Body of pancreas (tissue), 4 donors: ENCODE data around the gene PDE7B. TPM values are rescaled to one million over a fixed set of nuclear protein-coding genes. Genes with fewer than 3 reads are reported as not detected.

Source experiments
- ATAC-seq: fragments of 150-250 bp; one replicate; pipeline ENCODE4 v1.9.1; 2016
- DNase-seq, 4 donors: peaks; one replicate each; pipeline ENCODE4 v3.0.0-alpha.2; 2019
- H3K27ac ChIP-seq, 4 donors: fragments of 200-600 bp; sonication (generic); 1 replicate in 3 of 4; 2 replicates in 1 of 4; pipeline versions ENCODE4 v1.5.1 to v1.6.1; 2016 to 2019; ENCODE audit warnings: mild to moderate bottlenecking in 1 of 4, mixed read lengths in 1 of 4, moderate library complexity in 1 of 4
- H3K27me3 ChIP-seq, 2 donors: fragments of 200-600 bp; sonication (generic); one replicate each; pipeline ENCODE4 v1.6.0; 2016; ENCODE audit warnings: mild to moderate bottlenecking in 1 of 2
- H3K36me3 ChIP-seq, 2 donors: fragments of 200-600 bp; sonication (generic); replicated peaks in 1 of 2; 2 replicates each; pipeline ENCODE4 v1.5.1; 2016; ENCODE audit warnings: low read depth in 2 of 2; ENCODE audit not compliant: insufficient read depth in 1 of 2
- H3K4me1 ChIP-seq: fragments of 200-600 bp; sonication (generic); one replicate; pipeline ENCODE4 v1.6.0; 2016
- H3K4me3 ChIP-seq, 2 donors: fragments of 200-600 bp; sonication (generic); 1 replicate in 1 of 2; 2 replicates in 1 of 2; pipeline ENCODE4 v1.5.1; 2016 to 2019
- H3K9me3 ChIP-seq, 3 donors: fragments of 200-600 bp; sonication (generic); 1 replicate in 2 of 3; 2 replicates in 1 of 3; pipeline ENCODE4 v1.5.1; 2016
- CTCF ChIP-seq, 7 experiments: fragments of 450-650 bp in 4 of 7; fragments of 200-600 bp in 3 of 7; sonication (generic) in 3 of 7; IDR thresholded peaks; one replicate each; pipeline ENCODE4 v1.5.1; 2016 to 2019; ENCODE audit warnings: antibody characterized with exemption in 7 of 7
- POLR2A ChIP-seq, 3 donors: fragments of 450-650 bp; IDR thresholded peaks; one replicate each; pipeline ENCODE4 v1.6.1; 2016; ENCODE audit warnings: antibody characterized with exemption in 3 of 3, mild to moderate bottlenecking in 2 of 3
- WGBS, 2 donors: methylation state at CpG; one replicate each; pipeline ENCODE4 v1.1.5; 2017; 5-methylcytosine and 5-hydroxymethylcytosine counted together
- intact Hi-C: fragments of 100-400 bp; cut with DNase I; formaldehyde crosslinking; loops from one replicate; pipeline ENCODE4 v1.15.1; 2023
- total RNA-seq, 2 donors: library from RNA; depleted of rRNA; stranded (reverse); fragments of >200 nt; gene quantifications; one replicate each; pipeline ENCODE4 v1.1.0, GENCODE V29; 2016

The PDE7B gene
- 1 to 10 TPM; 1.0 to 2.3 TPM for total RNA-seq

GRCh38 chr6:135851442-135852271 lies at the start of gene PDE7B:
Gene PDE7B (plus strand): TSS chr6:135851701.
- DNase-seq (peak; percentile 66 to 84 (median 76)), ATAC-seq (peak; percentile 97)
- Histone ChIP-seq H3K4me1 (peaks cover 4% of the 10 kb centered on the region), H3K27me3 (no peaks in the 10 kb centered on the region), H3K9me3 (no peaks in the 10 kb centered on the region), H3K36me3 (no peaks in the 10 kb centered on the region), H3K27ac (peak within 1 kb of the TSS in 1 of 4 donors; percentile 66), H3K4me3 (no peak within 1 kb of the TSS)
- 8 to 14% methylated on average over 12 of the region's 12 CpGs for WGBS, 2 donors
- intact Hi-C loops: no loop called here
- TF ChIP-seq CTCF (IDR thresholded peaks at IDR 0.05) (no peak), POLR2A (IDR thresholded peaks at IDR 0.05) (peak in 2 of 3 donors; percentile 78 to 87)

GRCh38 chr6:135801755-135802465 lies 49.6 kb upstream of the PDE7B start:
- ATAC-seq (no peak), DNase-seq (no peak)
- intact Hi-C loops: no loop called here
- 84 to 90% methylated on average over 2 of the region's 2 CpGs for WGBS, 2 donors
- no peak overlapping the region for H3K4me3 ChIP-seq
- H3K9me3 ChIP-seq: no peaks in the 10 kb centered on the region
- H3K4me1 ChIP-seq: no peaks in the 10 kb centered on the region
- TF ChIP-seq CTCF (IDR thresholded peaks at IDR 0.05) (no peak), POLR2A (IDR thresholded peaks at IDR 0.05) (no peak)
- H3K36me3 ChIP-seq: no peaks in the 10 kb centered on the region
- H3K27ac ChIP-seq: no peak overlapping the region
- H3K27me3 ChIP-seq: no peaks in the 10 kb centered on the region

- TF ChIP-seq POLR2A (IDR thresholded peaks at IDR 0.05) (no peak), CTCF (IDR thresholded peaks at IDR 0.05) (no peak)
- 81 to 83% methylated on average over 5 of the region's 5 CpGs for WGBS, 2 donors
- intact Hi-C loops: no loop called here
- peaks cover 10% of the 10 kb centered on the region for H3K4me1 ChIP-seq
- no peaks in the 10 kb centered on the region for H3K27me3 ChIP-seq
- no peak for ATAC-seq
- H3K4me3 ChIP-seq: no peak overlapping the region
- DNase-seq: no peak
- H3K9me3 ChIP-seq: no peaks in the 10 kb centered on the region
- H3K36me3 ChIP-seq: no peaks in the 10 kb centered on the region
- no peak overlapping the region for H3K27ac ChIP-seq
Measured at GRCh38 chr6:135810486-135810885, 41.0 kb upstream of the PDE7B start.

- 79 to 85% methylated on average over 2 of the region's 2 CpGs for WGBS, 2 donors
- Histone ChIP-seq H3K27me3 (no peaks in the 10 kb centered on the region), H3K9me3 (no peaks in the 10 kb centered on the region), H3K27ac (no peak overlapping the region), H3K4me1 (peaks cover 12% of the 10 kb centered on the region), H3K4me3 (no peak overlapping the region), H3K36me3 (no peaks in the 10 kb centered on the region)
- no peak for TF ChIP-seq POLR2A (IDR thresholded peaks at IDR 0.05)
- TF ChIP-seq CTCF (IDR thresholded peaks at IDR 0.05): no peak
- DNase-seq (no peak), ATAC-seq (no peak)
- intact Hi-C loops: no loop called here
Measured at GRCh38 chr6:135811170-135811569, 40.3 kb upstream of the PDE7B start.
